Osteoblast (primary cell): Measurements from ENCODE around the gene EOGT. TPM values are rescaled to one million over a fixed set of nuclear protein-coding genes. Genes with fewer than 3 reads are reported as not detected.

Source experiments
- DNase-seq: peaks from one replicate; pipeline ENCODE4 v3.0.0; 2011; ENCODE audit warnings: low spot score, mixed read lengths; ENCODE audit not compliant: insufficient read length; ENCODE audit errors: missing footprints
- H2AFZ ChIP-seq: 2 replicates; pipeline ENCODE4 v1.6.0; 2011; ENCODE audit warnings: mild to moderate bottlenecking, low read length
- H3K27ac ChIP-seq: 2 replicates; pipeline ENCODE4 v1.5.1; 2011; ENCODE audit warnings: mild to moderate bottlenecking, low read depth, low read length, moderate library complexity
- H3K27me3 ChIP-seq: 2 replicates; pipeline ENCODE4 v1.6.0; 2012; ENCODE audit warnings: mild to moderate bottlenecking, control low read depth, inconsistent platforms, low read length, moderate library complexity; ENCODE audit not compliant: insufficient read depth
- H3K36me3 ChIP-seq: 2 replicates; pipeline ENCODE4 v1.5.1; 2011; ENCODE audit warnings: mild to moderate bottlenecking, low read length, control low read depth, moderate library complexity; ENCODE audit not compliant: insufficient read depth
- H3K4me1 ChIP-seq: 2 replicates; pipeline ENCODE4 v1.5.1; 2011; ENCODE audit warnings: mild to moderate bottlenecking, low read length, control low read depth, moderate library complexity; ENCODE audit not compliant: insufficient read depth
- H3K4me2 ChIP-seq: 2 replicates; pipeline ENCODE4 v1.6.0; 2011; ENCODE audit warnings: mild to moderate bottlenecking, low read length; ENCODE audit not compliant: insufficient read depth
- H3K4me3 ChIP-seq: fragments of 200-600 bp; sonication (generic); 3 replicates; pipeline ENCODE4 v1.5.1; 2012; ENCODE audit warnings: mild to moderate bottlenecking, low read length, inconsistent platforms; ENCODE audit not compliant: insufficient read depth
- H3K79me2 ChIP-seq: 2 replicates; pipeline ENCODE4 v1.6.0; 2012; ENCODE audit warnings: mild to moderate bottlenecking, low read length, control low read depth, inconsistent platforms; ENCODE audit not compliant: insufficient read depth
- H3K9me3 ChIP-seq: 2 replicates; pipeline ENCODE4 v1.5.1; 2011; ENCODE audit warnings: low read depth, low read length, control low read depth
- H4K20me1 ChIP-seq: 2 replicates; pipeline ENCODE4 v1.6.0; 2012; ENCODE audit warnings: mild to moderate bottlenecking, low read length, control low read depth; ENCODE audit not compliant: insufficient read depth
- CTCF ChIP-seq: IDR thresholded peaks from 2 replicates; pipeline ENCODE4 v1.5.1; 2011; ENCODE audit warnings: mild to moderate bottlenecking, low read depth, low read length, moderate library complexity; ENCODE audit errors: extremely low read depth
- total RNA-seq: library from RNA; depleted of rRNA; stranded (reverse); fragments of >200 nt; gene quantifications from 2 replicates; pipeline ENCODE4 v1.2.3, GENCODE V29; 2012

EOGT gene
- total RNA-seq, 1 donor, result 65.9 TPM

GRCh38 chr3:68953816-68954444 lies 59.6 kb downstream of the EOGT start:
- Histone ChIP-seq H4K20me1 (no peaks in the 10 kb centered on the region), H3K27me3 (peaks cover 22% of the 10 kb centered on the region), H3K4me2 (no peak overlapping the region), H3K9me3 (no peaks in the 10 kb centered on the region), H3K79me2 (no peaks in the 10 kb centered on the region), H3K4me1 (no peaks in the 10 kb centered on the region), H3K27ac (no peak overlapping the region), H3K4me3 (no peak overlapping the region), H3K36me3 (no peaks in the 10 kb centered on the region), H2AFZ (no peak overlapping the region)
- no peak for DNase-seq
- TF ChIP-seq CTCF, result no peak

- no peak overlapping the region for H3K4me3 ChIP-seq
- H3K27me3 ChIP-seq, result peaks cover 2% of the 10 kb centered on the region
- H3K36me3 ChIP-seq, result no peaks in the 10 kb centered on the region
- no peaks in the 10 kb centered on the region for H3K4me1 ChIP-seq
- H4K20me1 ChIP-seq, result no peaks in the 10 kb centered on the region
- TF ChIP-seq CTCF, result no peak
- no peaks in the 10 kb centered on the region for H3K79me2 ChIP-seq
- no peak for DNase-seq
- no peaks in the 10 kb centered on the region for H3K9me3 ChIP-seq
- H2AFZ ChIP-seq, result no peak overlapping the region
- H3K27ac ChIP-seq, result no peak overlapping the region
- H3K4me2 ChIP-seq, result no peak overlapping the region
Measured at GRCh38 chr3:68945225-68945624, 68.3 kb downstream of the EOGT start.

- H3K4me3 ChIP-seq, result no peak overlapping the region
- H3K4me1 ChIP-seq, result no peaks in the 10 kb centered on the region
- H3K4me2 ChIP-seq, result no peak overlapping the region
- no peaks in the 10 kb centered on the region for H3K9me3 ChIP-seq
- H3K36me3 ChIP-seq, result no peaks in the 10 kb centered on the region
- H3K27me3 ChIP-seq, result peaks cover 2% of the 10 kb centered on the region
- no peak for DNase-seq
- H3K27ac ChIP-seq, result no peak overlapping the region
- TF ChIP-seq CTCF, result no peak
- H3K79me2 ChIP-seq, result no peaks in the 10 kb centered on the region
- no peak overlapping the region for H2AFZ ChIP-seq
- H4K20me1 ChIP-seq, result no peaks in the 10 kb centered on the region
Measured at GRCh38 chr3:68943753-68944500, 69.6 kb downstream of the EOGT start.

GRCh38 chr3:68941055-68941454 lies 72.4 kb downstream of the EOGT start:
- Histone ChIP-seq H3K9me3 (no peaks in the 10 kb centered on the region), H2AFZ (no peak overlapping the region), H3K79me2 (no peaks in the 10 kb centered on the region), H3K4me1 (no peaks in the 10 kb centered on the region), H3K36me3 (no peaks in the 10 kb centered on the region), H3K4me3 (no peak overlapping the region), H3K27me3 (peaks cover 2% of the 10 kb centered on the region), H3K4me2 (no peak overlapping the region), H3K27ac (no peak overlapping the region), H4K20me1 (no peaks in the 10 kb centered on the region)
- no peak for TF ChIP-seq CTCF
- no peak for DNase-seq
